ENCODE data around the gene WNK1.

DNA sequence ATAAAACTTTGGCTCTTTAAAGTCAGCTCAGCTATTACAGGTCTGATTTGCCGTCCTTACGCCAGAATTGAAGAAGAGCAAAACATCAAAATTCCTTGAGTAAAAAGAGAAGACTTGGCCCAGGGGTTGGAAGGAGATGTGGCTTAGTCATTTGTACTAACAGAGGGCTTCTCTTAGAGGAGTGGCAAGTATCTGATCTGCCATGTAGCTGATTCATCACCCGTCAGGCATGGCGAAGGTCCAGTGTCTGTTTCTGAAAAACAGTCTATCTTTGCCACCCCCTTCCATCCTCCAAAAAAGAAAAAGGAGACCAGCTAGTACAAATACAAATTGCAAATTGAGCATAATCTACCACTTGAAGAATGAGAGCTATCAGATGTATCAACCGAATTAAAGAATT, 105.2 kb downstream of the WNK1 start:
- no peak for TF ChIP-seq POLR2AphosphoS5 (IDR thresholded peaks at IDR 0.05; ENCODE audit: low read depth, low read length)
- TF ChIP-seq POLR2A (IDR thresholded peaks at IDR 0.05; ENCODE audit: low read depth, low read length): no peak
